Measurements from ENCODE around the gene ERBIN. TPM values are rescaled to one million over a fixed set of nuclear protein-coding genes. Genes with fewer than 3 reads are reported as not detected.

ERBIN gene
- total RNA-seq, 1 experiment from 2014 or later = 27.1 TPM

DNA sequence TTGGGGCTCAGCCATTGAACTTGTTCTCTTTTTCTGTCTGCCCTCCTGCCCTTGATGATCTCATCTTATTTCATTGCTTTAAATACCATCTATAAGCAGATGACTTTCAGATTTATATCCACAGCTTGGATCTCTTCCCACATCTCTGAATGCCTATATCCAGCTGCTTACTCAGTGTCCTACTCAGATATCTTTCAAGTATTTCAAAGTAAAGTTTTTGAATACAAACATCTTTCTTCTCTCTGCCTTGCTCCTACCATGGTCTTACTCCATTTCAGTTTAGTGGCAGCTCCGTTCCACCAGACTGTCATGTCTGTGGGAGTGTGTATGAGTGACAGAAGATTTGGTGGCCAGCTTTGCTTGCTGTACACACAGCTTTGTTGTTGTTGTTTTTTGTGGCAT, 59.7 kb downstream of the ERBIN start:
- ChIA-PET CTCF (no interaction called here), POLR2A (no interaction called here)
- Mint-ChIP-seq H3K4me1 (peaks cover 43% of the 10 kb centered on the region), H3K36me3 (peaks cover 3% of the 10 kb centered on the region; the same call in 1 of the 2 replicates), H3K27me3 (ENCODE audit: low read depth) (no peaks in the 10 kb centered on the region), H3K9me3 (no peaks in the 10 kb centered on the region), H3K4me3 (no peak overlapping the region), H3K27ac (no peak overlapping the region)
- DNase-seq (ENCODE audit: low spot score) (no peak), ATAC-seq (no peak)
- TF ChIP-seq, protein P1, sequence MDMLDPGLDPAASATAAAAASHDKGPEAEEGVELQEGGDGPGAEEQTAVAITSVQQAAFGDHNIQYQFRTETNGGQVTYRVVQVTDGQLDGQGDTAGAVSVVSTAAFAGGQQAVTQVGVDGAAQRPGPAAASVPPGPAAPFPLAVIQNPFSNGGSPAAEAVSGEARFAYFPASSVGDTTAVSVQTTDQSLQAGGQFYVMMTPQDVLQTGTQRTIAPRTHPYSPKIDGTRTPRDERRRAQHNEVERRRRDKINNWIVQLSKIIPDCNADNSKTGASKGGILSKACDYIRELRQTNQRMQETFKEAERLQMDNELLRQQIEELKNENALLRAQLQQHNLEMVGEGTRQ (CRISPR knock-in tag; IDR thresholded peaks at IDR 0.05) = no peak
- TF ChIP-seq, protein P2, sequence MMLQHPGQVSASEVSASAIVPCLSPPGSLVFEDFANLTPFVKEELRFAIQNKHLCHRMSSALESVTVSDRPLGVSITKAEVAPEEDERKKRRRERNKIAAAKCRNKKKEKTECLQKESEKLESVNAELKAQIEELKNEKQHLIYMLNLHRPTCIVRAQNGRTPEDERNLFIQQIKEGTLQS (CRISPR knock-in tag; conservative IDR thresholded peaks at IDR 0.05) = no peak

DNA sequence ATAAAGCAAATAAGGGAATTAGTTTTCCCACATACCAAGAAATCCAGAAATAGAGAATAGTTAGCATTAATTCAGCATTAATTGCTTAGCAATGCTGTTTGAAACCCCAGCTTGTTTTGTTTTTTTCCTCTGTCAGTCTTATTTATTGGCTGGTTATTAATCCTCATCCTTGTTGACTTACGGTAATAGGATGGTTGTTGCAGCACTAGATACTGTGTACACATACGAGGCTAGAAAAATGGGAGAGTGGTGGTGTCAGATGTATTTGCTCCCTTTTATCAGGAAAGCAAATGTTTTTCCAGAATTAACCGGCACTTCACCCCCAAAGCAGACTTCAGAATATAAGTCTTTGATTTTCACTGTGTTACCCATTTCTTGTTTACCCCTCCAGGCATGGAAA, 60.4 kb downstream of the ERBIN start:
- Mint-ChIP-seq H3K36me3 (peaks cover 3% of the 10 kb centered on the region; the same call in 1 of the 2 replicates), H3K4me3 (no peak overlapping the region), H3K9me3 (no peaks in the 10 kb centered on the region), H3K27ac (no peak overlapping the region), H3K4me1 (peaks cover 38% of the 10 kb centered on the region), H3K27me3 (ENCODE audit: low read depth) (no peaks in the 10 kb centered on the region)
- TF ChIP-seq, protein P3, sequence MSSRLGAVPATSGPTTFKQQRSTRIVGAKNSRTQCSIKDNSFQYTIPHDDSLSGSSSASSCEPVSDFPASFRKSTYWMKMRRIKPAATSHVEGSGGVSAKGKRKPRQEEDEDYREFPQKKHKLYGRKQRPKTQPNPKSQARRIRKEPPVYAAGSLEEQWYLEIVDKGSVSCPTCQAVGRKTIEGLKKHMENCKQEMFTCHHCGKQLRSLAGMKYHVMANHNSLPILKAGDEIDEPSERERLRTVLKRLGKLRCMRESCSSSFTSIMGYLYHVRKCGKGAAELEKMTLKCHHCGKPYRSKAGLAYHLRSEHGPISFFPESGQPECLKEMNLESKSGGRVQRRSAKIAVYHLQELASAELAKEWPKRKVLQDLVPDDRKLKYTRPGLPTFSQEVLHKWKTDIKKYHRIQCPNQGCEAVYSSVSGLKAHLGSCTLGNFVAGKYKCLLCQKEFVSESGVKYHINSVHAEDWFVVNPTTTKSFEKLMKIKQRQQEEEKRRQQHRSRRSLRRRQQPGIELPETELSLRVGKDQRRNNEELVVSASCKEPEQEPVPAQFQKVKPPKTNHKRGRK (CRISPR knock-in tag; IDR thresholded peaks at IDR 0.05; ENCODE audit: borderline replicate concordance) = no peak
- no peak for TF ChIP-seq SMAD3 (CRISPR knock-in tag; IDR thresholded peaks at IDR 0.05; ENCODE audit: borderline replicate concordance)
- TF ChIP-seq IRF2 (CRISPR knock-in tag; IDR thresholded peaks at IDR 0.05; ENCODE audit: borderline replicate concordance, low read depth) = no peak
- TF ChIP-seq, protein P4, sequence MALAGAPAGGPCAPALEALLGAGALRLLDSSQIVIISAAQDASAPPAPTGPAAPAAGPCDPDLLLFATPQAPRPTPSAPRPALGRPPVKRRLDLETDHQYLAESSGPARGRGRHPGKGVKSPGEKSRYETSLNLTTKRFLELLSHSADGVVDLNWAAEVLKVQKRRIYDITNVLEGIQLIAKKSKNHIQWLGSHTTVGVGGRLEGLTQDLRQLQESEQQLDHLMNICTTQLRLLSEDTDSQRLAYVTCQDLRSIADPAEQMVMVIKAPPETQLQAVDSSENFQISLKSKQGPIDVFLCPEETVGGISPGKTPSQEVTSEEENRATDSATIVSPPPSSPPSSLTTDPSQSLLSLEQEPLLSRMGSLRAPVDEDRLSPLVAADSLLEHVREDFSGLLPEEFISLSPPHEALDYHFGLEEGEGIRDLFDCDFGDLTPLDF (CRISPR knock-in tag; IDR thresholded peaks at IDR 0.05) = no peak
- TF ChIP-seq FOXK1 (CRISPR knock-in tag; IDR thresholded peaks at IDR 0.05) = no peak
- TF ChIP-seq, protein P5, sequence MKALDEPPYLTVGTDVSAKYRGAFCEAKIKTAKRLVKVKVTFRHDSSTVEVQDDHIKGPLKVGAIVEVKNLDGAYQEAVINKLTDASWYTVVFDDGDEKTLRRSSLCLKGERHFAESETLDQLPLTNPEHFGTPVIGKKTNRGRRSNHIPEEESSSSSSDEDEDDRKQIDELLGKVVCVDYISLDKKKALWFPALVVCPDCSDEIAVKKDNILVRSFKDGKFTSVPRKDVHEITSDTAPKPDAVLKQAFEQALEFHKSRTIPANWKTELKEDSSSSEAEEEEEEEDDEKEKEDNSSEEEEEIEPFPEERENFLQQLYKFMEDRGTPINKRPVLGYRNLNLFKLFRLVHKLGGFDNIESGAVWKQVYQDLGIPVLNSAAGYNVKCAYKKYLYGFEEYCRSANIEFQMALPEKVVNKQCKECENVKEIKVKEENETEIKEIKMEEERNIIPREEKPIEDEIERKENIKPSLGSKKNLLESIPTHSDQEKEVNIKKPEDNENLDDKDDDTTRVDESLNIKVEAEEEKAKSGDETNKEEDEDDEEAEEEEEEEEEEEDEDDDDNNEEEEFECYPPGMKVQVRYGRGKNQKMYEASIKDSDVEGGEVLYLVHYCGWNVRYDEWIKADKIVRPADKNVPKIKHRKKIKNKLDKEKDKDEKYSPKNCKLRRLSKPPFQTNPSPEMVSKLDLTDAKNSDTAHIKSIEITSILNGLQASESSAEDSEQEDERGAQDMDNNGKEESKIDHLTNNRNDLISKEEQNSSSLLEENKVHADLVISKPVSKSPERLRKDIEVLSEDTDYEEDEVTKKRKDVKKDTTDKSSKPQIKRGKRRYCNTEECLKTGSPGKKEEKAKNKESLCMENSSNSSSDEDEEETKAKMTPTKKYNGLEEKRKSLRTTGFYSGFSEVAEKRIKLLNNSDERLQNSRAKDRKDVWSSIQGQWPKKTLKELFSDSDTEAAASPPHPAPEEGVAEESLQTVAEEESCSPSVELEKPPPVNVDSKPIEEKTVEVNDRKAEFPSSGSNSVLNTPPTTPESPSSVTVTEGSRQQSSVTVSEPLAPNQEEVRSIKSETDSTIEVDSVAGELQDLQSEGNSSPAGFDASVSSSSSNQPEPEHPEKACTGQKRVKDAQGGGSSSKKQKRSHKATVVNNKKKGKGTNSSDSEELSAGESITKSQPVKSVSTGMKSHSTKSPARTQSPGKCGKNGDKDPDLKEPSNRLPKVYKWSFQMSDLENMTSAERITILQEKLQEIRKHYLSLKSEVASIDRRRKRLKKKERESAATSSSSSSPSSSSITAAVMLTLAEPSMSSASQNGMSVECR (CRISPR knock-in tag; IDR thresholded peaks at IDR 0.05; ENCODE audit: borderline replicate concordance) = no peak
- TF ChIP-seq FOXJ3 (CRISPR knock-in tag; IDR thresholded peaks at IDR 0.05; ENCODE audit: borderline replicate concordance) = no peak
- TF ChIP-seq, protein P6, sequence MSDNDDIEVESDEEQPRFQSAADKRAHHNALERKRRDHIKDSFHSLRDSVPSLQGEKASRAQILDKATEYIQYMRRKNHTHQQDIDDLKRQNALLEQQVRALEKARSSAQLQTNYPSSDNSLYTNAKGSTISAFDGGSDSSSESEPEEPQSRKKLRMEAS (CRISPR knock-in tag; IDR thresholded peaks at IDR 0.05) = no peak
- no peak for TF ChIP-seq SOX15 (CRISPR knock-in tag; IDR thresholded peaks at IDR 0.05)
- TF ChIP-seq NFE2L1 (CRISPR knock-in tag; IDR thresholded peaks at IDR 0.05) = no peak
- no peak for TF ChIP-seq ETV6 (CRISPR knock-in tag; IDR thresholded peaks at IDR 0.05)
- TF ChIP-seq TEAD1 (CRISPR knock-in tag; IDR thresholded peaks at IDR 0.05) = no peak
- TF ChIP-seq NR1H2 (CRISPR knock-in tag; IDR thresholded peaks at IDR 0.05) = no peak
- POLR2A ChIA-PET = no interaction called here
- ATAC-seq (no peak), DNase-seq (ENCODE audit: low spot score) (no peak)
- CTCF ChIA-PET = no interaction called here

All from WTC11 (cell line).